CD1c-positive myeloid dendritic cell (primary cell): ENCODE measurements around the gene MRPL51.
A peak's percentile ranks its signal among the peaks of the same experiment; 100 is the strongest.

Source experiments
- DNase-seq: peaks from one replicate; pipeline ENCODE4 v3.0.0-alpha.2; 2016; ENCODE audit errors: extremely low spot score

The MRPL51 gene

DNA sequence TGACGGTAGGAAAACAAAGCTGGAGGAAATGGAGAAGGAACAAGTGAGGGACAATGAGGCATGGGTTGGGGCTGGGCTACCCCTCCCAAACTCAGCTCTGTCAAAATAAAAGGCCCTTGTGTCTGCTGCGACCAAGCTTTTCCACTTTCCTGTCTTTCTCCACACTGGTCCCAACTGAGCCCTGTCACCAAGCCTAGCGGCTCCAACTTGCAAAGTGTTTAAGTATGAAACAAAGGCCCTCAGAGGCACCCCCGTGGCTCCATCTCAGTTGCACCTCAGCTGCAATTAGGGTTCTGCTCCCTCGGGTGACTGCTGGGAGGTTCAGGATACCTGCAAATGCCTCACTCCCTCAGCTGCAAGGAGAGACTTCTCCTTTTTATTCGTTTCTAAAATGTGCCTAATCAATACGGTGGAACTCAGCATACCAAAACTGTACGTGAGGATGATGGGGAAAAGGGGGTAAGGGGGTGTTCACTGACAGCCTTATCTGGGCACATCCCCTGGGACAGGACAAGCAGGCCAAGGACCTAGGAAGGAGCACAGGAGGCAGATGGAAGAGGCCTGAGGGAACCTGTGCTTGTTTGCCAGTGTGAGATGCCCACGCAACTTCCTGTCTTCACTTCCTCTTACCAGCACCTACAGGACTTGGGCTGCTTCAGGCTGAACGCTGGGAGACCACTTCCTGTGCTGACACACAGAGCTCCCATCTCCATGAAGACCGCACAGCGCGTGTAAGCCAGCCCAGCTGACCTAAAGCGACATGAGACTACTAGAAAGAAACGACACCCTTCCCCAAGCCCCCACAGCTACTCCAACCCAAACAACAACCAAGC is 31.4 kb downstream of the MRPL51 start:
- peak; percentile 94 for DNase-seq

DNA sequence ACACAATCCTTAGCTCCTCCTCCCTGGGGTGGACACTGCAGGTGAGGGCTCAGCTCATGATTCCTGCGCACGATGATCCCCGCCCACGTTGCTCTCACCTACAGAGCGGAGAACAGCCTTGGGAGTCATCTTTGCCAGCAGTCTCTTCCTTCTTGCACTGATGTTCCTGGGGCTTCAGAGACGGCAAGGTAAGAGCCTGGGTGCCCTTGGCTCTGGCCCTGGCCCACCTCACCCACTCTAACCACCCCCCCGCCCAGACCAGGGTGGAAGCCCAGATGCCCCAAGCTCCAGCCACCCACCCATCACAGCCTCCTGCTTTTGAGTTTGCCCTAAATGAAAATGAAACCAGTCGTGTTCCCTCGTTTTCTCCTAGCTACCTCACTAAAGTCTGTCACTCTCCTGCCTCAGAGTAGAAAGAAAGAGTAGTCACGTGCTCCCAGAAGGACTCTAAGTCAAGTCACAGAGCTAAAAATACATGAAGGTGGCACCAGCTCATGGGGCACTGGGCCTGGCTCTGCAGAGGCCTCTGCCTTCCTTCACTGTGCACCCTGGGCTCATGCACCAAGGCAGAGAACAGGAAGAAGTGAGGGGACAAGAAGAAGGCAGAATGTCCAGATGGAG is 32.2 kb downstream of the MRPL51 start:
- DNase-seq: peak; percentile 24

DNA sequence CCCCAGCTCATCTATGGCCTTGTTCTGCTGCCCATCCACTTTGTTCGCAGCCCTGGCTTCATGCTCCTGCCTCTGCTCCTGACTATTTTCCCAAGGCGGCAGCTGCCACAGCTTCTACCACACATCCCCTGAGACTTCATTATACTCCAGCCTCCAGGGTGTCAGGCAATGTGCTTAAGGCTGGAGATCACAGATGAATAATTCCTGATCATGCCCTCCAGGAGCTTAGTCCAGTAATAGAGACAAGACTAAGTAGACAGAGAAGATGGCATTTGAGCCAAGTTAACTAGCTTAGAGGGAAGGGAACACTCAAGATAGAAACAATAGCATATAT is 34.1 kb downstream of the MRPL51 start:
- DNase-seq: no peak

DNA sequence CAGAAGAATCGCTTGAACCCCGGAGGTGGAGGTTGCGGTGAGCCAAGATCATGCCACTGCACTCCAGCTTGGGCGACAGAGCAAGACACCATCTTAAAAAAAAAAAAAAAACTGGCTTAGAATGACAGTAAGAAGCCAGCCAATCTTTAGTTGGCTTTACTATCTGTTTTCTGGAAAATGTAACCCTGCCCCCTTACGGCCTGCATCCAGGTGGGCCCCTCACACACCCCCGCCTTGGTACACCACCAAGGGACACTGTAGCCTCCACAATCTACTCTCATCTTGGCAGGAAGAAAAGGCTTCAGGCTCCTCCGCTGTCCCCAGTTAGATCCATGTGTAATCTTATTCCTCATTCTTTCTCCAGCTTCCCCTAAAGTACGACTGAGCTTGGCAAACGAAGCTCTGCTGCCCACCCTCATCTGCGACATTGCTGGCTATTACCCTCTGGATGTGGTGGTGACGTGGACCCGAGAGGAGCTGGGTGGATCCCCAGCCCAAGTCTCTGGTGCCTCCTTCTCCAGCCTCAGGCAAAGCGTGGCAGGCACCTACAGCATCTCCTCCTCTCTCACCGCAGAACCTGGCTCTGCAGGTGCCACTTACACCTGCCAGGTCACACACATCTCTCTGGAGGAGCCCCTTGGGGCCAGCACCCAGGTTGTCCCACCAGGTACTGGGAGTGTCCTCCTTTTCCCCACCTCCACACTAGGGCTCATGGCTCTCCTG is 34.6 kb downstream of the MRPL51 start:
- no peak for DNase-seq

DNA sequence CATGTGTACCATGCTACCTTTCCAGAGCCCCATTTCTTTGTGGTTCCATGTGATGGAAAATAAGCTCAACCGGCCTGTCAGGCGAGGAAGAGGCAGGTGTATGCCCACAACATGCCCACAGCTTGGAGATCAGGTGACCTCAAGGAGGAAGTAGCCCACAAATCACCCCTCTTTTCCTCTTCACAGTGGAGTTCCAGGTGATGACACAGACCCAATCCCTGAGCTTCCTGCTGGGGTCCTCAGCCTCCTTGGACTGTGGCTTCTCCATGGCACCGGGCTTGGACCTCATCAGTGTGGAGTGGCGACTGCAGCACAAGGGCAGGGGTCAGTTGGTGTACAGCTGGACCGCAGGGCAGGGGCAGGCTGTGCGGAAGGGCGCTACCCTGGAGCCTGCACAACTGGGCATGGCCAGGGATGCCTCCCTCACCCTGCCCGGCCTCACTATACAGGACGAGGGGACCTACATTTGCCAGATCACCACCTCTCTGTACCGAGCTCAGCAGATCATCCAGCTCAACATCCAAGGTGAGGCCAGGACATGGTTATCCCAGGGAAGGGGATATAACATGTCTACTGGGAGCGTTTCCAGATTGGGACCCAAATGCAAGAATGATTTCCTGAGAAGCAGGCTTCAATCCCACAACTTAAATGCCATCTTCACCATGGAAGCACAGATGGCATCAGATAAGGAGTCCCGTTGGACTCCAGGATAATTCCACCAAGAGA is 35.7 kb downstream of the MRPL51 start:
- no peak for DNase-seq

DNA sequence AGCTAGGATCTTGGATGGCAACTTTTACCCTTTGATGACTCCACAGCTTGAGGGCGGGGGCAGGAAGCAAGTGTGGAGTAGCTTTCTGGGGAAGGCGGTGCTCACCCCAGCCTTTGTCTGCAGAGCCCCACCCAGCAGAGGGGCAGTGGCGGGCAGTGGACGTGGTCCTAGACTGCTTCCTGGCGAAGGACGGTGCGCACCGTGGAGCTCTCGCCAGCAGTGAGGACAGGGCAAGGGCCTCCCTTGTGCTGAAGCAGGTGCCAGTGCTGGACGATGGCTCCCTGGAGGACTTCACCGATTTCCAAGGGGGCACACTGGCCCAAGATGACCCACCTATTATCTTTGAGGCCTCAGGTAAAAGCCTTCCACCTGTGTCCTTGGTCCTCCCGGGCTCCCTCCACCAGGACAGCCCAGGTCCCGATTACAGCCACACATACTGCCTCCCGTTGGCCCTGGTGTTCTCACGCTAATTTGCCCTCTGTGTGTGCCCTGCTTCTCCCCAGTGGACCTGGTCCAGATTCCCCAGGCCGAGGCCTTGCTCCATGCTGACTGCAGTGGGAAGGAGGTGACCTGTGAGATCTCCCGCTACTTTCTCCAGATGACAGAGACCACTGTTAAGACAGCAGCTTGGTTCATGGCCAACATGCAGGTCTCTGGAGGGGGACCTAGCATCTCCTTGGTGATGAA is 40.0 kb downstream of the MRPL51 start:
- DNase-seq: no peak

DNA sequence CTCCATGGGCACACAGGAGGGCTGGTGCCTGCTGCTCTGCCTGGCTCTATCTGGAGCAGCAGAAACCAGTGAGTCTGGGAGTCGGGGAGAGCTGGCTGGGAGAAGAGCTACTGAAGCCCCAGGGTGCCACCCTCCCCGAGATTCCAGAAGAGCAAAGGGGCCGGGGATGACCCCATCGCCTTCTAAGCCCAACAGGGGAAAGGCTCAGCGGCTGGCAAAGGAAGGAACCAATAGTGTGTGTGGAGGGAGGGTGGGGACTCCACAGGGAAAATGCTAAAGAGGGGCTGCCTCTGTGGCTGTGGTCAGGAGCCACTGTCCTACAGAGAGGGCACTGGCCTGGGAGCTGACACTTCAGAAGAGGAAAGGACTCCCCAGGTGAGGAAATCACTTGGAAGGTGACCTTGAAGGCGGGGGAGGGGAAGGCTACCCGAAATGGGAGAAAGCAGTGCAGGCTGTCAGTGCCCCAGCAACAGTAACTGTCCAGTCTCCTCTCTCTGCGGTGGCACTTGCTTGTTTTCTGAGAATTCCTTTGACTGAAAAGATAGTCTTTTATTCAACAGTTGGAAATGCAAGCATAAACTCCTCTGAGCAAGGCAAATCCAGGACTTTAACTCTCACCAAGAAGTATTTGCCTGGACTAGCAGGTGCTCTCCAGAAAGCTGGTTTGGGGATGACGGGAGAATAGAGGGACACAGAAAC is 40.7 kb downstream of the MRPL51 start:
- DNase-seq: no peak

DNA sequence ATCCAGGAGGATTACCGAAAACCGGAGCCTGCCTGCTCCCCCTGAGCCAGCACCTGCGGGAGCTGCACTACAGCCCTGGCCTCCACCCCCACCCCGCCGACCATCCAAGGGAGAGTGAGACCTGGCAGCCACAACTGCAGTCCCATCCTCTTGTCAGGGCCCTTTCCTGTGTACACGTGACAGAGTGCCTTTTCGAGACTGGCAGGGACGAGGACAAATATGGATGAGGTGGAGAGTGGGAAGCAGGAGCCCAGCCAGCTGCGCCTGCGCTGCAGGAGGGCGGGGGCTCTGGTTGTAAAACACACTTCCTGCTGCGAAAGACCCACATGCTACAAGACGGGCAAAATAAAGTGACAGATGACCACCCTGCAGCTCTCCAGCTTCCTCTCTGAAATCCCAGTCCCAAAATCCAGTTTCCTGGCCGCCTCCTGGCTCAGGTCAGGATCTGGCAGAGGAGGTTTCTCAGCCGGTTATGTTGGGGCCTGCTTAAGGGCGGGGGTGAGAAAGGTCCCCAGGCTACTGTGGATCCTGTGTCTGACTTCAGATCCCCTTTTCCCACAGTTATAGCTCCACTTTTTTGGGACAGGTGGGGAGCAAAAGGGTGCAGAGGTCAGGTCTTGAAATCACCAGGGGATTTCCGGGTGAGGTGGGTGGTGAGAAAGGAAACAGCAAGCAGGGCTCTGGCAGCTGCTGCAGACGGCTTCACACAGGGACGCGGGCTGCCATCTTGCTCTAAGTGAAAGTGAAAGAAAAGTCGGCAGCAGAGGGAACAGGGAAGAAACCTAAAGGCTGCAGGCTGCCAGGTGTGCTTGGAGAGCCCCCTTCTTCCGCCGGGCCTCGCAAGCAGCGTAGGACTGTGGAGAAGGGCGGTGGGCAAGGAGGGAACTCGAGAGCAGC is 41.5 kb downstream of the MRPL51 start, which contains the start of gene TAPBPL:
TSS of gene TAPBPL (plus strand) at position 695 of the 897 bp plus-strand sequence. CDS start 207 bp downstream, outside the sequence.
- DNase-seq: peak; percentile 82

DNA sequence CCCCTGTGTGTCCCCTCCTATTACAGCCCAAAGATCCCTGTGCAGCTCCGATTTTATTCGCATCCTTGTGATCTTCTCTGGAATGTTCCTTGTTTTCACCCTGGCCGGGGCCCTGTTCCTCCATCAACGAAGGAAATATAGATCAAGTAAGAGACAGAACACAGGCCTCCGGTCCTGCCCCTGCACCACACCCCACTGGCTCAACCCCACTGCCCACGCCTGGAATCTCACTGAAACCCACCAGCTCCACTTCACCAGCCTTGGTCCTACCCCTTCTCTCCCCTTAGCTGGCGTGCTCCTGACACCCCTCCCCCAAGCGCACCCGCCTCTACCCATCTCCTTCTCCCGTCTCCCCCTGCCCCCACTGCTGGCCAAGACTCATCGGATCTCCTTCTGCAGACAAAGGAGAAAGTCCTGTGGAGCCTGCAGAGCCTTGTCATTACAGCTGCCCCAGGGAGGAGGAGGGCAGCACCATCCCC is 42.2 kb downstream of the MRPL51 start:
- DNase-seq: no peak

DNA sequence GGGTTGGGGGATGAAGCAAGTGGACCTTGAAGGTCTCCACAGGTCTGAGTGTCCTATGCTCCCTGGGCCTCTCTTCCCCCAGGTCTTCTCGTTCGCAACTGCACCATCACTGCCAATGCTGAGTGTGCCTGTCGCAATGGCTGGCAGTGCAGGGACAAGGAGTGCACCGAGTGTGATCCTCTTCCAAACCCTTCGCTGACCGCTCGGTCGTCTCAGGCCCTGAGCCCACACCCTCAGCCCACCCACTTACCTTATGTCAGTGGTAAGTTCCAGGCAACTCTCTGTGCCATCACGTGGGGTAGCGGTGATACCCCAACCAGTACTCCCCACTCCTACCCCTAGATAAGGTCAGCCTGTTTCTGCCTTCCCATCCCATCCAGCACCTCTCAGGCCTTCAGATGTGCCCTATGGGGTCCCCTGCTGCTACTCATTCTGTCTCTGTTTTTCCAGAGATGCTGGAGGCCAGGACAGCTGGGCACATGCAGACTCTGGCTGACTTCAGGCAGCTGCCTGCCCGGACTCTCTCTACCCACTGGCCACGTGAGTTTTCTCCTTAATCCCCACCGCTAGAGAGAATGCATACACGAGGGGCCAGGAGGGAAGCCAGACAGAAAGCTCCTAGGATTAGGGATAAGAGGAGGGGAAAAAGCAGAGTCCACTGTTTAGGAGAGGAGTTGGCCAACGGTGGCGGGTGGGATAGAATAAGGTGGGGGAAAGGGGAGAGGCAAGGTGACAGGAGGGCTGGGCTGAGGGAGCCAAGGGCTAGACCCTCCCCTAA is 42.8 kb downstream of the MRPL51 start:
- no peak for DNase-seq

DNA sequence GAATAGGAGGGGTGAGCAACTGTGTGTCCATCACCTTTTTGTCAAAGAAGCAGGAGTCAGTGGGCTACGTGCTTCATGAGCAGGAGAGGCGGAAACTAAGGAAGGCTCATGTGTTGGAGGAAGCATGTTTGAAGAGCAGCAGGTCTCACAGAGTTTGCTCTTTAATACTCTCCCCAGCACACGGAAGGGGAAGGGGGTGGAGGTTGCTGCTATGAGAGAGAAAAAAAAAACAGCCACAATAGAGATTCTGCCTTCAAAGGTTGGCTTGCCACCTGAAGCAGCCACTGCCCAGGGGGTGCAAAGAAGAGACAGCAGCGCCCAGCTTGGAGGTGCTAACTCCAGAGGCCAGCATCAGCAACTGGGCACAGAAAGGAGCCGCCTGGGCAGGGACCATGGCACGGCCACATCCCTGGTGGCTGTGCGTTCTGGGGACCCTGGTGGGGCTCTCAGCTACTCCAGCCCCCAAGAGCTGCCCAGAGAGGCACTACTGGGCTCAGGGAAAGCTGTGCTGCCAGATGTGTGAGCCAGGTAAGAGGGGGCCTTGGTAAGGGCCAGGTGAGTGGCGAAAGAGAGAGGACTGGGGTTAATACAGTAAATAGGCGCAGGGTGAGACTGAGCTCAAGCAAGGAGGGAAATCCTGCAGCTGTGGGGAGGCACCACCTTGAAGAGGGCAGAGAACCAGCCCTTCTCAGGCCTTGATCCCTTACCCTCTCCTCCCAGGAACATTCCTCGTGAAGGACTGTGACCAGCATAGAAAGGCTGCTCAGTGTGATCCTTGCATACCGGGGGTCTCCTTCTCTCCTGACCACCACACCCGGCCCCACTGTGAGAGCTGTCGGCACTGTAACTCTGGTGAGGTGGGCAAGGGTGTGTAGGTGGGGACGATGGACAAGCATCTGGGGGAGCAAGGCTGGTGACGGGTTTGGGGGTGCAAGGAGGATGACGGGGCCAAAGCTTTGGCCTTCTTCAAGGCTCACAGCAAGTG is 48.1 kb downstream of the MRPL51 start, which contains the start of gene CD27:
TSS of gene CD27 (plus strand) at position 252 of the 985 bp plus-strand sequence. CDS start at position 393, 141 bp downstream.
- DNase-seq: no peak

DNA sequence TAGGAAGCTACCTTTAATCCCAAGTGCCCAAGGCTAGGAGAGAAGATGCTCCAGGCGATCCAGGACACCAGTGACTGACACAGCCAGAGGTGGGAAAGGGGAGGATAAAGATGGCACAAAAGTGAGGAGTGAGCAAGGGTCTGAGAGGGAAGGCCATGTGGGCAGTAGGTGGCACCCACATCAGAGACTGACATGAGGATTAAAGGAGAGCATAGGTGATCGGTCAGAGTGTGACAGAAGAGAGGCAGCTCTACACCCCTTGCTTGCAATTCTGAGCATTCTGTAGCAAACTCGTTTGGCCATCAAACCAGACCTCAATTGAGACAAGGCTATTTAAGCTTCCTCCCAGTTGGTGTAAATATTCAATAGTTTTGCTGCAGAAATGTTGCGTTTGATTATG is 49.0 kb downstream of the MRPL51 start:
- no peak for DNase-seq

DNA sequence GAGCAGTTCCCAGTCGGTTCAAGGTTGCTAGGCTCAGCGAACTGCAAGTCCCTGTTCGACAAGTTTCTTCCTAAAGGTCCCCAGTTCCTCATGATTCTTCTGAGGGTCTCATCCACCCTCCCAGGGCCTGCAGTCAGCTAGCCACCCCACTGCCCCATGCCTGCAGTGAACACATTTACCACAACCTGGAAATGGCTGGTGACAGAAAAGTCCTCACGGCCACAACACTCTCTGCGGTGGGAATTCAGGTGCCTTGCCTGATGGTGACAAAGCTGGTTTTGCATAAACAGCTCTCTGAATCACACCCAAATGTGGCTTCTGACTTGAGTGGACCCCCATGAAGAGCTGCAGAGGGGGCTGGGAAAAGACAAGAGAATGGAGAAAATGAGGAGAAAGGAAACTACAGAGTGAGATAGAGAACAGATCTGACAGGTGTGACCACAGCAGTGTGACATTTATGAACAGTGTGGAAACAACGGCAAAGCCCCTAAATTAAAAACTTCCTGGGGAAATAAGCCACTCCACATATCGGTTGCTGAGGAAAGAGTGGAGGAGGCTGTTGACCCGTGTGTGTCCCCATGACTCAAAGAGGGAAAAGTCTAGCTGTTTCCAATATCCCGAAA is 49.6 kb downstream of the MRPL51 start:
- no peak for DNase-seq

DNA sequence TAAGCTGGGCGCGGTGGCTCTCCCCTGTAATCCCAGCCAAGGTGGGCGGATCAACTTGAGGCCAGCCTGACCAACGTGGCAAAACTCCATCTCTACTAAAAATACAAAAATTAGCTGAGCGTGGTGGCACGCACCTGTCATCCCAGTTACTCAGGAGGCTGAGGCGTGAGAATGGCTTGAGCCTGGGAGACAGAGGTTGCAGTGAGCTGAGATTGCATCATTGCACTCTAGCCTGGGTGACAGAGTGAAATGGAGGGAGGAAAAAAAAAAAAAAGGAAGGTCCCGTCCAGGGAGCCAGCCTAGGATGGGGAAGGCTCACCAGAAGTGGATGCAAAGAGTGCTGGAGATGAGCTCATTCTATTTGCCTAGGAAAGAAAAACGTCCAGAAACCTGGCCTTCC is 50.2 kb downstream of the MRPL51 start:
- DNase-seq: no peak
